Natural killer cell (primary cell): ENCODE data around the gene COL23A1. TPM values are rescaled to one million over a fixed set of nuclear protein-coding genes. Genes with fewer than 3 reads are reported as not detected.

Experiments
- ATAC-seq, 3 donors: fragments of 150-1000 bp in 2 of 3; fragments of 200-7000 bp in 1 of 3; cut with Tn5 transposase; 1 replicate in 1 of 3; 2 replicates in 2 of 3; pipeline ENCODE4 v1.10.0; 2021; ENCODE audit warnings: mild to moderate bottlenecking in 2 of 3, moderate library complexity in 2 of 3
- DNase-seq, 2 donors: peaks; one replicate each; pipeline versions ENCODE4 v3.0.0 to v3.0.0-alpha.2; 2013 to 2021; ENCODE audit warnings: mixed read lengths in 1 of 2
- H3K27ac ChIP-seq: one replicate; pipeline ENCODE4 v1.5.1; 2013; ENCODE audit warnings: mild to moderate bottlenecking, low read length
- H3K27me3 ChIP-seq: one replicate; pipeline ENCODE4 v1.6.1; 2013; ENCODE audit warnings: low read length; ENCODE audit not compliant: control insufficient read depth, insufficient read depth
- H3K36me3 ChIP-seq: one replicate; pipeline ENCODE4 v1.6.1; 2013; ENCODE audit warnings: low read length; ENCODE audit not compliant: control insufficient read depth, insufficient read depth
- H3K4me1 ChIP-seq: one replicate; pipeline ENCODE4 v1.6.1; 2013; ENCODE audit warnings: low read length; ENCODE audit not compliant: control insufficient read depth, insufficient read depth
- H3K4me3 ChIP-seq: one replicate; pipeline ENCODE4 v1.5.1; 2013; ENCODE audit warnings: low read length
- H3K9me3 ChIP-seq: one replicate; pipeline ENCODE4 v1.6.1; 2013; ENCODE audit warnings: low read length; ENCODE audit not compliant: control insufficient read depth, insufficient read depth
- H3K27ac Mint-ChIP-seq, 2 donors: one replicate each; pipeline ENCODE4 v1.8.0; 2022; ENCODE audit warnings: mild to moderate bottlenecking in 2 of 2, mixed read lengths in 2 of 2, moderate library complexity in 1 of 2
- H3K27me3 Mint-ChIP-seq, 2 donors: one replicate each; pipeline ENCODE4 v1.8.0; 2022; ENCODE audit warnings: low read depth in 2 of 2, mixed read lengths in 2 of 2
- H3K36me3 Mint-ChIP-seq: one replicate; pipeline ENCODE4 v1.8.0; 2022; ENCODE audit warnings: mixed read lengths
- H3K4me1 Mint-ChIP-seq, 2 donors: one replicate each; pipeline ENCODE4 v1.8.0; 2022; ENCODE audit warnings: mixed read lengths in 2 of 2
- H3K4me3 Mint-ChIP-seq: one replicate; pipeline ENCODE4 v1.8.0; 2022; ENCODE audit warnings: mild to moderate bottlenecking, moderate library complexity, mixed read lengths
- H3K9me3 Mint-ChIP-seq, 2 donors: one replicate each; pipeline ENCODE4 v1.8.0; 2022; ENCODE audit warnings: mixed read lengths in 2 of 2
- WGBS: methylation state at CpG from one replicate; pipeline ENCODE4 v1.1.7; 2013; ENCODE audit warnings: missing lambda C conversion rate; ENCODE audit not compliant: insufficient coverage; 5-methylcytosine and 5-hydroxymethylcytosine counted together
- intact Hi-C: fragments of 100-400 bp; cut with micrococcal nuclease; formaldehyde crosslinking; loops from one replicate; pipeline ENCODE4 v1.14.2; 2022
- total RNA-seq, 4 donors: library from RNA; stranded (reverse); fragments of 120-200 nt in 1 of 4; gene quantifications; one replicate each; pipeline versions ENCODE4 v1.2.3 to v1.2.4, GENCODE V29; 2013 to 2022
- TF ChIP-seq, protein P1 (sequence below): fragments of 200-600 bp; IDR thresholded peaks from one replicate; pipeline ENCODE4 v1.8.0; 2022; ENCODE audit warnings: antibody characterized with exemption

The COL23A1 gene
- total RNA-seq, 3 donors from 2014 or later (not counting 1 experiment from before 2014, with no cell fraction given) = 0.15 TPM; not detected in 2

DNA sequence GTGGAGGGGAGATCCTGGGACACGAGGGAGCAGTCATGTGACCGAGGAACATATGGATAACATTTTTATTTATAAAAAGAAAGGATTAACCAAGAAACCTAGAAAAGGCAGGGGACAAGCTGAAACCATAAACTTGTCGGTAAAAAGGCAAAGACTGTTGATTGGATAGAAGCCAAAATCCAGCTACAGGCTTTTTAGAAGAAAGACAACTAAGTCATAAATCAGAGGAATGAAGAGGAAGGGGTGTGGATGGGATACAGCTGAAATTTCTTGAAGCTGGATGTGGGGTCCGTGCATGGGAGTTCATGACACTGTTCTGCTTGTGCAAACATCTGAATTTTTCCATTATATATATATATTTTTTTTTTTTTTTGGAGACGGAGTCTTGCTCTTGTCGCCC is 246.9 kb downstream of the COL23A1 start:
- Histone ChIP-seq H3K9me3 (no peaks in the 10 kb centered on the region), H3K27ac (no peak overlapping the region), H3K36me3 (no peaks in the 10 kb centered on the region), H3K27me3 (no peaks in the 10 kb centered on the region), H3K4me3 (no peak overlapping the region), H3K4me1 (no peaks in the 10 kb centered on the region)
- TF ChIP-seq, protein P1, sequence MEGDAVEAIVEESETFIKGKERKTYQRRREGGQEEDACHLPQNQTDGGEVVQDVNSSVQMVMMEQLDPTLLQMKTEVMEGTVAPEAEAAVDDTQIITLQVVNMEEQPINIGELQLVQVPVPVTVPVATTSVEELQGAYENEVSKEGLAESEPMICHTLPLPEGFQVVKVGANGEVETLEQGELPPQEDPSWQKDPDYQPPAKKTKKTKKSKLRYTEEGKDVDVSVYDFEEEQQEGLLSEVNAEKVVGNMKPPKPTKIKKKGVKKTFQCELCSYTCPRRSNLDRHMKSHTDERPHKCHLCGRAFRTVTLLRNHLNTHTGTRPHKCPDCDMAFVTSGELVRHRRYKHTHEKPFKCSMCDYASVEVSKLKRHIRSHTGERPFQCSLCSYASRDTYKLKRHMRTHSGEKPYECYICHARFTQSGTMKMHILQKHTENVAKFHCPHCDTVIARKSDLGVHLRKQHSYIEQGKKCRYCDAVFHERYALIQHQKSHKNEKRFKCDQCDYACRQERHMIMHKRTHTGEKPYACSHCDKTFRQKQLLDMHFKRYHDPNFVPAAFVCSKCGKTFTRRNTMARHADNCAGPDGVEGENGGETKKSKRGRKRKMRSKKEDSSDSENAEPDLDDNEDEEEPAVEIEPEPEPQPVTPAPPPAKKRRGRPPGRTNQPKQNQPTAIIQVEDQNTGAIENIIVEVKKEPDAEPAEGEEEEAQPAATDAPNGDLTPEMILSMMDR = no peak
- 80% methylated on average over 3 of the region's 6 CpGs for WGBS
- no peaks in the 10 kb centered on the region for H3K4me1 Mint-ChIP-seq
- no peaks in the 10 kb centered on the region for H3K9me3 Mint-ChIP-seq
- H3K27me3 Mint-ChIP-seq = peaks cover 4 to 14% of the 10 kb centered on the region in 2 donors
- no peak overlapping the region for H3K27ac Mint-ChIP-seq
- intact Hi-C loops = no loop called here
- no peak overlapping the region for H3K4me3 Mint-ChIP-seq
- no peaks in the 10 kb centered on the region for H3K36me3 Mint-ChIP-seq
- ATAC-seq (no peak), DNase-seq (no peak)

DNA sequence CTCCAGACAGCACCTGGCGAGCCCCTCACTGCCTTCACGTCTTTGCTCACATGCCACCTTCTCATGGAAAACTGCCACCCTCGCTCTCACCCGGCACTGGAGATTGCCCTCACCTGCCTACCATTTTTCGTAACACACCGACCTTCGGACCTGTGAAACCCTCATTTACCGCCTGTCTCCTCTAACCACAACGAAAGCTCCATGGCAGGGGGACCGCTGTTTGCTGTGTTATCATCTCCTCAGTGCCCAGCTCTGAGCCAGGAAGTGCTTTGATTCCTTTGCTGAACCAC is 248.4 kb downstream of the COL23A1 start:
- WGBS = 82% methylated on average over 10 of the region's 10 CpGs
- ATAC-seq = no peak
- H3K27ac ChIP-seq = no peak overlapping the region
- no peaks in the 10 kb centered on the region for H3K4me1 Mint-ChIP-seq
- no peaks in the 10 kb centered on the region for H3K9me3 Mint-ChIP-seq
- no peaks in the 10 kb centered on the region for H3K36me3 Mint-ChIP-seq
- TF ChIP-seq, protein P1 = no peak
- no peak overlapping the region for H3K4me3 ChIP-seq
- no peak overlapping the region for H3K27ac Mint-ChIP-seq
- no peaks in the 10 kb centered on the region for H3K4me1 ChIP-seq
- no peaks in the 10 kb centered on the region for H3K9me3 ChIP-seq
- intact Hi-C loops = no loop called here
- H3K4me3 Mint-ChIP-seq = no peak overlapping the region
- H3K36me3 ChIP-seq = no peaks in the 10 kb centered on the region
- peaks cover 4 to 14% of the 10 kb centered on the region in 2 donors for H3K27me3 Mint-ChIP-seq
- no peaks in the 10 kb centered on the region for H3K27me3 ChIP-seq
- DNase-seq = no peak

- Mint-ChIP-seq H3K9me3 (no peaks in the 10 kb centered on the region), H3K4me1 (no peaks in the 10 kb centered on the region), H3K27me3 (peaks cover 4 to 14% of the 10 kb centered on the region in 2 donors), H3K36me3 (no peaks in the 10 kb centered on the region), H3K27ac (no peak overlapping the region), H3K4me3 (no peak overlapping the region)
- no peaks in the 10 kb centered on the region for H3K4me1 ChIP-seq
- no peaks in the 10 kb centered on the region for H3K36me3 ChIP-seq
- TF ChIP-seq, protein P1 = no peak
- H3K4me3 ChIP-seq = no peak overlapping the region
- intact Hi-C loops = no loop called here
- no peak for DNase-seq
- no peaks in the 10 kb centered on the region for H3K27me3 ChIP-seq
- H3K27ac ChIP-seq = no peak overlapping the region
- WGBS = 90% methylated on average over 15 of the region's 15 CpGs
- no peaks in the 10 kb centered on the region for H3K9me3 ChIP-seq
- no peak for ATAC-seq
These were observed 248.9 kb downstream of the COL23A1 start for GRCh38 chr5:178341091-178341850.

DNA sequence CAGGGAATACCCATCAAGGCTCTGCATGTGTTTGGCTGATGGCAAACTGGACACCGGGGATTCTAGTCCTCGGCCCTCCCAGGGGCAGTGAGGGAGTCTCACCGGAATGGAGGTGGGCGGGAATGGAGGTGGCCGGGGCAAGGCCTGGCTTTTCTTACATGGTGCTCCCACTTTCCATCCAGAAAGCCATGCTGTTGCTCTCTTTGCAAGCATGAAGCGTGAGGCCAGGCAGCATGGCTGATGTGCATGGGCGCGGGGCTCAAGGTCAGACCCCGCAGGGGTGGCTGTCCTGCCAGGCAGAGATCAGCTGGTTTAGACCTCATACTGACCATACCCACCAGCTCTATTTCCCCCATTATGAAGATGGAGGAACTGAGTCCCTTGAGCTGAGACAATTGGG is 249.6 kb downstream of the COL23A1 start:
- no peaks in the 10 kb centered on the region for H3K4me1 Mint-ChIP-seq
- WGBS = 91% methylated on average over 9 of the region's 9 CpGs
- no peak for DNase-seq
- H3K27ac Mint-ChIP-seq = no peak overlapping the region
- no peaks in the 10 kb centered on the region for H3K9me3 Mint-ChIP-seq
- H3K9me3 ChIP-seq = no peaks in the 10 kb centered on the region
- H3K36me3 ChIP-seq = no peaks in the 10 kb centered on the region
- TF ChIP-seq, protein P1 = no peak
- ATAC-seq = no peak
- H3K4me1 ChIP-seq = no peaks in the 10 kb centered on the region
- H3K27ac ChIP-seq = no peak overlapping the region
- no peaks in the 10 kb centered on the region for H3K27me3 ChIP-seq
- intact Hi-C loops = no loop called here
- no peaks in the 10 kb centered on the region for H3K36me3 Mint-ChIP-seq
- H3K4me3 ChIP-seq = no peak overlapping the region
- no peak overlapping the region for H3K4me3 Mint-ChIP-seq
- H3K27me3 Mint-ChIP-seq = peaks cover 4 to 14% of the 10 kb centered on the region in 2 donors
